Activated CD8-positive, alpha-beta memory T cell treated with anti-CD3 and anti-CD28 coated beads, Interleukin-2, amount 50 U/mL, for 4 hours (primary cell): Measurements from ENCODE around the gene U2SURP.

Source experiments
- DNase-seq: peaks from one replicate; pipeline ENCODE4 v3.0.0-alpha.2; 2020

U2SURP gene

GRCh38 chr3:143001369-143002082, at the start of gene U2SURP:
U2SURP (plus strand) TSS chr3:143001570; CDS start chr3:143001629, 59 bp downstream.
- DNase-seq = peak; percentile 88

DNA sequence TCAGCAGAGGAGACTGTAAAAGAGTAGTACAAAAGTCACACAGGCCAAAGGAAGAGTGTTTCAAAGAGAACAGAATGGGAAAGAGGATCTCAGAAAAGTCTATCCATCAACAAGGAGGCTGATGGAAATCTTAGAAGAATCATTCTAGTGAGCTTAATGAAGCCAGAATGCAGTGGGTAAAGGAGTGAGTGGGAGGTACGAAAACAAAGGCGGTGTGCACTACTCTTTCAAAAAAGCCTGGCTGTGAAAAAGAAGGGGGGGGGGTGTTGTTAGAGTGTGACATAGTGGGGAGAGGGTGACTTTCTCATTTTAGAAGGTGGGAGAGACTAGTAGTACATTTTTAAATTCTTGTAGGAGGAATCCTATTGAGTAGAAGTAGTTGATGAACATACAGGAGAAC, 49.6 kb upstream of the U2SURP start:
- no peak for DNase-seq

DNA sequence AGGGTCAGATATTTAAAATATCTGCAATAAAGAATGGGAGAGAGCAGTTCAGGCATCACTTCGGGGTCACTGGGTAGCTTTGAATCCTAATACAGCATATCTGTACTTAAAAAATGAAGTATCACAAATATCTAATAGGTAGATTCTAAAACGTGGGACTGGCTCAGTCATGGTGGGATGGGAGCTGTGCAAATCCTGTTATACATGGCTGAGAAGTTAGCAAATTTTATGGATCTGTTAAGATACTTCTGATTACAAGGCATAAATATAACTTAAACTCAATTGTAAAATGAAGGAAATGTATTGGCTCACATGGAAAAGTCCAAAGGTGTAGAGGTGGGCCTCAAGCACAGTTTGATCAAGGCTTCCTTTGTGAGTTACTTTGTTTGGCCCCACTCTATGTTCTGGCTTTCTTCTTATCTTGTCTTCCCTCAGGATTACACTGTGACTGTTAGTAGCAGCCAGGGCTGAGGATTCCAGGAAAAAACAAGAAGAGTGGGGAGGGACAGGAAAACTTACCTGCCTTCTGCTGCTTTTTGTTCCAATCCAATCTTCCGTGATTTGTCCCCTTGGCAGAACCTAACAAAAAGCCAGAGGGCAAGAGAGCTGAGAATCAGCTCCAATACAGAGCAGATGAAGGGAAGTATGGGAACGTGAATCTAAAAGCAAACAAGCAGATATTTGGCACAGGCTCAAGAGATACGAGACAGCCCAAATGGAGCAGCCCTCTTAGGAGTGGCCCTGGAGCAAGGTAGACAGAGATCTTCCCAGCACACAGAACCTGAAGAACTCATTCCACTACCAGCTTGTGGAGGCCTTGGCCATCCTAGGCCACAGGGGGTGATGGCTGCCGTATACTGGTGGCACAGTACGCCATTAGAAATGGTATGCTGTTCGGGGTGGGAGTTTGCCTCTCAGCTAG, 48.8 kb upstream of the U2SURP start:
- no peak for DNase-seq

GRCh38 chr3:142953443-142953842, 47.9 kb upstream of the U2SURP start:
- DNase-seq = no peak

- DNase-seq = no peak
These were observed 42.7 kb upstream of the U2SURP start for GRCh38 chr3:142958707-142959106.

DNA sequence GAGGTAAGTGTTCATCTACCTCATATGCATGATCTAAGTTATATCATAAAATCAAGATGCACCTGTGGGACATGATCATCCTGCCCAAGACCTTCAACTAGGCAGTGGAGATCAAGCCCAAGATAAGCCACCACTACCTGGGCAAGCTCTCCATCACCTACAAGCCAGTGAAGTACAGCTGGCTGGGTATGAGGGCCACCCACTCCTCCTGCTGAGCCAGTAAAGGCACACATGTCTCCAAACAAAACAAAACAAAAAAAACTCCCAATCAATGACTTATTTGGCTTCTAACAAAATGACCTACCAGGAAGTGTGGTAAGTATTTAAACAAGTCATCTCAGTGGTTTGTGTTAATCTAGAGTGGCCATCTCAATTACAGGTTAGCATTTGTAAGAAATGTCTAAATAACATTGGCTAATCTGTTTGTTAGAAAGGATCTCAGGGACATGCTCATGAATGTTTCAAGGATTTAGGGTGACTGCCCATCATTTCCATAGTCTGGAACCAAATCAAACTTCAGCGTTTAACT, 41.0 kb upstream of the U2SURP start:
- no peak for DNase-seq

DNA sequence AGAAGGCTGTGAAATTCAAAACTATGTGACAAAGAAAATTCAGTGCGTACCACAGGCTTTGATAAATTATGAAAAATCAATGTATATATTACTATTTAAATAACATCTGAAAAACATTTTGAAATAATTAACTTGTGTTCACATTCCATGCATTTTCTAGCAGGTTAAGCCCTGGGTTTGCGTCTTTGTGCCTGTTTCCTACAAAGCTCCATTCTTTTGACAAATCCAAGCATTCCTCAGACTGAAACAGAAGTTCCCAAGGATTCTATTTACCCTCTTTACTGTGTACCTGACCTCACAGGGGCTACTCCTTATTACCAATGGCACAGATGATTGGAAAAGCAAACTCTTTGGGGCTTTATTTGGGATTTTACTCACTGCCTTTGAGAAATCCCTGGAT, 39.8 kb upstream of the U2SURP start:
- DNase-seq = no peak

DNA sequence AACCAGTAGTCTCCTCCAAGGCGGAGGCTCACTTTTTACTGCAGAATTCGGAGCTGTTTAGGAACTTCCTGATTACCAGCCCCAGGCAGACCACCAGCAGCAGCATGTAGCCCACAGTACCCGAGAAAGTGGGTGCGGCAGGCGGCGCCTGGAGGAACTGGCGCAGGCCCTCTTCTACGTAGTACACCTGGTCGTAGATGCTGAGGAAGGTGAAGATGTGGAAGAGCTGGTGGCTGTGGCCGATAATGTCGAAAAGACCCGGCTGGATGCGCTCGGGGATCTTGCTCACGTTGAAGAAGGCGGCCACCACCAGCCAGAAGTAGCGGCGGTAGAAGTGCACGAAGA, 39.2 kb upstream of the U2SURP start:
- DNase-seq = no peak

- no peak for DNase-seq
These were observed 38.7 kb upstream of the U2SURP start for GRCh38 chr3:142962520-142963233.

- DNase-seq = no peak
These were observed 38.2 kb upstream of the U2SURP start for GRCh38 chr3:142963234-142963515.

DNA sequence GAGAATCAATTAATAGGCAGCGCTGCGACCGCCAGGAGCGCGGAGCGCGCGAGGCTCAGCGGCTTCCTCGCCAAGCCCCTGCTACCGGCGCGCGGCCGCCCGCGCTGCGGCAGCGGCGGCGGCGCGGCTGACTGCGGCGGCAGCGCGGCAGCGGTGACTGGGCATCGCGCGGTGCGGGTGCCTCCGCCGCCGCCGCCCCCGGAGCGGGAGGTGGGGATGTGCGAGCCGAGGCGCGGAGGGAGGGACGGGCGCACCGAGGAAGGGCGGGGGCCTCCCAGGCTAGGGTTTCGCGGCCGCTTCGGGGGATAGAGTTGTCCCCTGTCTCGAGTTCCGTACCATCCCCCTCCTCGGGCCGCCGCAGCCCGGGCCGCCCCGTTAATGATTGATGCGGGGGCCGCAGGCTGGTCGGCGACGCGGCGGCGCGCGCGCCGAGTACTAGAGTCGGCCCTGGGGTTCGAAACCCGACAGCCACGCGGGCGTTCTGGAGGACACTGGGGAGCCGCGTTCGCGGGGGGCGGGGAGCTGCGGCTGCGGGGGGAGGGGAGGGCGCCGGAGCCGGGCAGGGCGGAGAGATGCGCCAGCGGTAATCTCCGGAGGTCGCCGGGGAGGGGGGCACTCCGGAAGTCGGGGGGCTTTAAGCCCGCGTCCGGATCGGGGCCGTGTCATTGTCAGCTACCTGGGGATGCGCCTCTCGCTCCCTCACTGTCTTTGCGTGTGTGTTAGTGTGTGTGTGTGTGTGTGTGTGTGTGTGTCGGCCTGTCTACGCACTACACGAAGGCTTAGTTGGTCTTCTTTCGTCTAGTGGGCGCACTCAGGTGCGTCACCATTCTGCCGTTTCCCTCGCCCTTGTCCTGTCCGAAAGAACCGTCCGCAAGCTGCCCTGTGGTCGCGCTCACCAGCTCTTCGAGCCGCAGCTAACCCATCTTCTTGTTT, 37.6 kb upstream of the U2SURP start, which contains the start of gene PAQR9:
Gene PAQR9 (minus strand): TSS at position 159 of the 933 bp plus-strand sequence. CDS start 338 bp downstream, outside the sequence.
- DNase-seq = no peak

- no peak for DNase-seq
These were observed 35.8 kb upstream of the U2SURP start for GRCh38 chr3:142965581-142965980.

- no peak for DNase-seq
These were observed 34.6 kb upstream of the U2SURP start for GRCh38 chr3:142966808-142967207.

DNA sequence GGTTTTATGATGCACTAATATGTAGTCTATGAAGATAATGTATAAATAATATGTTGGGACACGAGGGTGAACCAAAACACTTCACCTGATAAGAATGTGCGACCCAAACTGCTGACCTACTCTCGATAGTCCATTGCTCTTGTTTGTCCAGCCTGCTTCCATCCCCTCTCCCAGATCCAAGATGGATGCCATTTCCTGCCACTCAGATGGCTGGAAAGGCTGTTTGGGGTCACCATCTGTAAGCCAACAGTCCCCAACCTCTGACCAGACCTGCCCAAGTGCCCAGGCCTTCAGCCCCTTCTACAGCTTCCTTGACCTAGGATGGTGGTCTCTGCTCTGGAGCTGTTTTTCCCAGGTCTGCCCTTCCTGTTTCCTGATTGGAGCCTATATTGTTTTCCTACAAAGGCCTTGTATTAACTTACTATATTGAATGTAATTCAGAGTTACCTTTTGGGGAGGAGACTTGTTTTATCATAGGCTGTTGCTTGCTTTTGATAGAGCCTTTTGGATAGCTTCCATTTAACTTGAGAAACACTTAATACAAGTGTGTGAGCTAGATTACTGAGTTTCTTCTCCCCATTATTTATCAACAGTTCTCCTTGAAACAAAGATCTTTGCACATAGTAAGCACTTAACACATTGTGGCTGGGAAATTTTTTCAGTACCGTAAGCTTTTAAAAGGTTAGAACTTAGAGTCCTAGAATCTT, 32.9 kb upstream of the U2SURP start:
- no peak for DNase-seq

GRCh38 chr3:142971431-142971830, 29.9 kb upstream of the U2SURP start:
- DNase-seq = no peak

GRCh38 chr3:142972092-142972753, 29.1 kb upstream of the U2SURP start:
- DNase-seq = no peak

GRCh38 chr3:142973217-142974009, 28.0 kb upstream of the U2SURP start:
- DNase-seq = no peak

GRCh38 chr3:142975316-142975995, 25.9 kb upstream of the U2SURP start:
- DNase-seq = no peak

- DNase-seq = no peak
These were observed 24.6 kb upstream of the U2SURP start for GRCh38 chr3:142976621-142977398.
